ENCODE measurements around the gene MYO15A.
A peak's percentile ranks its signal among the peaks of the same experiment; 100 is the strongest.

The MYO15A gene

GRCh38 chr17:18138065-18138749, 29.7 kb downstream of the MYO15A start:
- FAIRE-seq, result no peak

- no peak for FAIRE-seq
Measured at GRCh38 chr17:18139092-18139491, 30.5 kb downstream of the MYO15A start.

- FAIRE-seq, result no peak
Measured at GRCh38 chr17:18139498-18139897, 30.9 kb downstream of the MYO15A start.

- FAIRE-seq, result no peak
Measured at GRCh38 chr17:18139949-18140348, 31.4 kb downstream of the MYO15A start.

- FAIRE-seq, result no peak
Measured at GRCh38 chr17:18140648-18141047, 32.1 kb downstream of the MYO15A start.

GRCh38 chr17:18141210-18141803, 32.8 kb downstream of the MYO15A start:
- peak; percentile 97 for FAIRE-seq

GRCh38 chr17:18142417-18142816, 33.9 kb downstream of the MYO15A start:
- no peak for FAIRE-seq

GRCh38 chr17:18143044-18143936, 34.7 kb downstream of the MYO15A start:
- FAIRE-seq, result no peak

GRCh38 chr17:18144261-18144660, 35.7 kb downstream of the MYO15A start:
- no peak for FAIRE-seq

- no peak for FAIRE-seq
Measured at GRCh38 chr17:18144855-18145254, 36.3 kb downstream of the MYO15A start.

GRCh38 chr17:18145811-18146210, 37.3 kb downstream of the MYO15A start:
- FAIRE-seq, result no peak

- FAIRE-seq, result no peak
Measured at GRCh38 chr17:18146259-18146658, 37.7 kb downstream of the MYO15A start.

GRCh38 chr17:18146980-18147379, 38.4 kb downstream of the MYO15A start:
- no peak for FAIRE-seq

- no peak for FAIRE-seq
Measured at GRCh38 chr17:18148586-18148985, 40.0 kb downstream of the MYO15A start.

GRCh38 chr17:18151290-18151689, 42.7 kb downstream of the MYO15A start:
- FAIRE-seq, result no peak

- FAIRE-seq, result no peak
Measured at GRCh38 chr17:18155179-18155578, 46.6 kb downstream of the MYO15A start.

- no peak for FAIRE-seq
Measured at GRCh38 chr17:18156171-18156975, 47.8 kb downstream of the MYO15A start.

- FAIRE-seq, result no peak
Measured at GRCh38 chr17:18156976-18157280, 48.4 kb downstream of the MYO15A start.

- no peak for FAIRE-seq
Measured at GRCh38 chr17:18157354-18157985, 48.9 kb downstream of the MYO15A start.

GRCh38 chr17:18158022-18158600, 49.6 kb downstream of the MYO15A start:
- FAIRE-seq, result no peak

- no peak for FAIRE-seq
Measured at GRCh38 chr17:18159551-18160120, 51.1 kb downstream of the MYO15A start.
